Endodermal cell (in vitro differentiated cells): ENCODE measurements around the gene EWSR1. TPM values are rescaled to one million over a fixed set of nuclear protein-coding genes. Genes with fewer than 3 reads are reported as not detected.

Experiments used
- DNase-seq: peaks from one replicate; pipeline ENCODE4 v3.0.0-alpha.2; 2017
- H3K27ac ChIP-seq: 2 replicates; pipeline ENCODE4 v1.5.1; 2013; ENCODE audit warnings: mild to moderate bottlenecking, low read depth, low read length, moderate library complexity
- H3K27me3 ChIP-seq: 2 replicates; pipeline ENCODE4 v1.6.1; 2013; ENCODE audit warnings: mild to moderate bottlenecking, low read length, moderate library complexity; ENCODE audit not compliant: insufficient read depth, control insufficient read depth, poor library complexity, severe bottlenecking
- H3K36me3 ChIP-seq: 2 replicates; pipeline ENCODE4 v1.7.0; 2013; ENCODE audit warnings: mild to moderate bottlenecking, low read length, moderate library complexity; ENCODE audit not compliant: control insufficient read depth, insufficient read depth
- H3K4me1 ChIP-seq: one replicate; pipeline ENCODE4 v1.7.0; 2013; ENCODE audit warnings: low read length; ENCODE audit not compliant: control insufficient read depth, insufficient read depth
- H3K4me3 ChIP-seq: 2 replicates; pipeline ENCODE4 v1.5.1; 2013; ENCODE audit warnings: mild to moderate bottlenecking, low read length, moderate library complexity
- H3K9ac ChIP-seq: 2 replicates; pipeline ENCODE4 v1.6.1; 2013; ENCODE audit warnings: mild to moderate bottlenecking, low read length, moderate library complexity; ENCODE audit not compliant: poor library complexity, severe bottlenecking; ENCODE audit errors: extremely low read depth
- H3K9me3 ChIP-seq: 2 replicates; pipeline ENCODE4 v1.6.1; 2013; ENCODE audit warnings: mild to moderate bottlenecking, low read length, moderate library complexity; ENCODE audit not compliant: control insufficient read depth
- H3K27ac Mint-ChIP-seq: 2 replicates; pipeline ENCODE4 v1.8.0; 2020; ENCODE audit warnings: mixed read lengths
- H3K27me3 Mint-ChIP-seq: 2 replicates; pipeline ENCODE4 v1.8.0; 2021; ENCODE audit warnings: mild to moderate bottlenecking, mixed read lengths; ENCODE audit not compliant: insufficient read depth
- H3K36me3 Mint-ChIP-seq: 2 replicates; pipeline ENCODE4 v1.8.0; 2020; ENCODE audit warnings: low read depth, mixed read lengths
- H3K4me1 Mint-ChIP-seq: 2 replicates; pipeline ENCODE4 v1.8.0; 2020; ENCODE audit warnings: mixed read lengths
- H3K4me3 Mint-ChIP-seq: 2 replicates; pipeline ENCODE4 v1.8.0; 2020; ENCODE audit warnings: mild to moderate bottlenecking, moderate library complexity, mixed read lengths
- H3K9me3 Mint-ChIP-seq: 2 replicates; pipeline ENCODE4 v1.8.0; 2020; ENCODE audit warnings: mild to moderate bottlenecking, mixed read lengths
- CTCF ChIP-seq: fragments of 200-600 bp; sonication (generic); conservative IDR thresholded peaks from 2 replicates; pipeline ENCODE4 v1.5.0; 2021; ENCODE audit warnings: antibody characterized with exemption, mild to moderate bottlenecking
- WGBS, 2 experiments: methylation state at CpG; one replicate each; pipeline versions ENCODE4 v1.1.5 to v1.1.7; 2013; ENCODE audit warnings: missing lambda C conversion rate in 2 of 2, mixed read lengths in 1 of 2; ENCODE audit not compliant: insufficient coverage in 1 of 2, insufficient read length in 1 of 2; 5-methylcytosine and 5-hydroxymethylcytosine counted together
- total RNA-seq, 2 donors: library from RNA; stranded (reverse); fragmentation: NEBNext Ultra II Directional in 1 of 2; extraction: Animal tissue kit (Norgen Biotek cat#: 25700) in 1 of 2; gene quantifications; 2 replicates in 1 of 2; 3 replicates in 1 of 2; pipeline ENCODE4 v1.2.1, GENCODE V29; 2021

EWSR1 gene
- total RNA-seq, 2 donors from 2014 or later: 295 to 352 TPM

- Histone ChIP-seq H3K9me3 (no peaks in the 10 kb centered on the region), H3K9ac (no peak overlapping the region), H3K4me1 (no peaks in the 10 kb centered on the region), H3K27ac (no peak overlapping the region), H3K4me3 (no peak overlapping the region), H3K27me3 (no peaks in the 10 kb centered on the region), H3K36me3 (peaks cover 11% of the 10 kb centered on the region)
- Mint-ChIP-seq H3K27ac (no peak overlapping the region), H3K36me3 (peaks cover 10% of the 10 kb centered on the region), H3K9me3 (no peaks in the 10 kb centered on the region), H3K27me3 (no peaks in the 10 kb centered on the region), H3K4me1 (no peaks in the 10 kb centered on the region), H3K4me3 (no peak overlapping the region)
- 92 to 96% methylated on average over 2 to 13 of the region's 13 CpGs for WGBS, 2 experiments
- TF ChIP-seq CTCF: no peak
- DNase-seq: peak; percentile 42
Observed at GRCh38 chr22:29260031-29260560, 8.0 kb upstream of the EWSR1 start.

GRCh38 chr22:29260601-29261315 lies 7.3 kb upstream of the EWSR1 start:
- Histone ChIP-seq H3K9ac (no peak overlapping the region), H3K9me3 (no peaks in the 10 kb centered on the region), H3K27ac (no peak overlapping the region), H3K4me3 (no peak overlapping the region), H3K27me3 (no peaks in the 10 kb centered on the region), H3K36me3 (peaks cover 18% of the 10 kb centered on the region), H3K4me1 (peaks cover 2% of the 10 kb centered on the region)
- peaks cover 12% of the 10 kb centered on the region for H3K36me3 Mint-ChIP-seq
- no peaks in the 10 kb centered on the region for H3K9me3 Mint-ChIP-seq
- H3K4me1 Mint-ChIP-seq: no peaks in the 10 kb centered on the region
- no peak for DNase-seq
- H3K27me3 Mint-ChIP-seq: no peaks in the 10 kb centered on the region
- WGBS, 2 experiments: 96% methylated on average over 14 to 17 of the region's 17 CpGs
- TF ChIP-seq CTCF: no peak
- no peak overlapping the region for H3K4me3 Mint-ChIP-seq
- peak overlapping the region; percentile 13 for H3K27ac Mint-ChIP-seq

GRCh38 chr22:29263791-29264276 lies 4.2 kb upstream of the EWSR1 start:
- WGBS, 2 experiments: 94% methylated on average over 3 to 14 of the region's 14 CpGs
- peaks cover 9% of the 10 kb centered on the region for H3K4me1 Mint-ChIP-seq

More at GRCh38 chr22:29263791-29264276, 4.2 kb upstream of the EWSR1 start:
- H3K27ac Mint-ChIP-seq: no peak overlapping the region
- no peak overlapping the region for H3K4me3 ChIP-seq
- H3K9me3 Mint-ChIP-seq: no peaks in the 10 kb centered on the region
- no peak overlapping the region for H3K9ac ChIP-seq
- H3K4me3 Mint-ChIP-seq: no peak overlapping the region
- H3K27me3 ChIP-seq: no peaks in the 10 kb centered on the region
- DNase-seq: no peak
- H3K36me3 Mint-ChIP-seq: peaks cover 25% of the 10 kb centered on the region
- no peak overlapping the region for H3K27ac ChIP-seq
- peaks cover 24% of the 10 kb centered on the region for H3K36me3 ChIP-seq
- H3K9me3 ChIP-seq: no peaks in the 10 kb centered on the region
- TF ChIP-seq CTCF: no peak
- peaks cover 2% of the 10 kb centered on the region for H3K27me3 Mint-ChIP-seq
- peaks cover 12% of the 10 kb centered on the region for H3K4me1 ChIP-seq
